GM23338 (cell line): Measurements from ENCODE around the gene KLK10.
"Not testable (repeated sequence)": the region's sequence is repeated elsewhere in the genome, so short reads cannot be mapped to it uniquely, and the experiment has no call there.

ENCODE experiments used
- CREB1 ChIP-seq: fragments of 250-450 bp; sonication (Bioruptor Pico); IDR thresholded peaks from 2 replicates; pipeline ENCODE4 v1.5.0; 2020; ENCODE audit warnings: low read depth, mild to moderate bottlenecking, moderate library complexity
- CTCF ChIP-seq, 2 experiments: fragments of 200-600 bp in 1 of 2; sonication (generic) in 1 of 2; conservative IDR thresholded peaks; 2 replicates each; pipeline versions ENCODE4 v1.5.1 to v1.6.1; 2016 to 2017; ENCODE audit warnings: antibody characterized with exemption in 2 of 2, low read depth in 2 of 2, mild to moderate bottlenecking in 2 of 2, moderate library complexity in 1 of 2
- ETS1 ChIP-seq: IDR thresholded peaks from 2 replicates; pipeline ENCODE4 v1.6.1; 2016; ENCODE audit warnings: antibody characterized with exemption
- EZH2 ChIP-seq: fragments of 200-600 bp; sonication (generic); IDR thresholded peaks from one replicate; pipeline ENCODE4 v1.8.0; 2017; ENCODE audit warnings: antibody characterized with exemption, mild to moderate bottlenecking, low read depth; ENCODE audit not compliant: unreplicated experiment
- EZH2phosphoT487 ChIP-seq: fragments of 200-600 bp; sonication (generic); IDR thresholded peaks from one replicate; pipeline ENCODE4 v1.8.1; 2018; ENCODE audit warnings: antibody characterized with exemption; ENCODE audit not compliant: unreplicated experiment
- JUNB ChIP-seq: IDR thresholded peaks from one replicate; pipeline ENCODE4 v1.6.1; 2016; ENCODE audit warnings: antibody characterized with exemption; ENCODE audit not compliant: unreplicated experiment
- NANOG ChIP-seq: IDR thresholded peaks from 2 replicates; pipeline ENCODE4 v1.6.1; 2016; ENCODE audit warnings: antibody characterized with exemption, borderline replicate concordance
- POLR2AphosphoS5 ChIP-seq: IDR thresholded peaks from 2 replicates; pipeline ENCODE4 v1.6.1; 2016; ENCODE audit warnings: antibody characterized with exemption, low read depth
- REST ChIP-seq: IDR thresholded peaks from one replicate; pipeline ENCODE4 v1.6.1; 2018; ENCODE audit warnings: antibody characterized with exemption; ENCODE audit not compliant: unreplicated experiment
- STAT1 ChIP-seq: IDR thresholded peaks from one replicate; pipeline ENCODE4 v1.6.1; 2016; ENCODE audit warnings: antibody characterized with exemption; ENCODE audit not compliant: unreplicated experiment
- ZNF114 ChIP-seq: fragments of 250-450 bp; sonication (Bioruptor Pico); IDR thresholded peaks from 2 replicates; pipeline ENCODE4 v1.5.0; 2020; ENCODE audit warnings: mild to moderate bottlenecking, moderate library complexity
- ZNF331 ChIP-seq: fragments of 250-450 bp; sonication (Bioruptor Pico); IDR thresholded peaks from 2 replicates; pipeline ENCODE4 v1.5.0; 2020; ENCODE audit warnings: low read depth, mild to moderate bottlenecking, moderate library complexity
- ZNF462 ChIP-seq: fragments of 250-450 bp; sonication (Bioruptor Pico); IDR thresholded peaks from 2 replicates; pipeline ENCODE4 v1.5.0; 2020; ENCODE audit warnings: mild to moderate bottlenecking, moderate library complexity

DNA sequence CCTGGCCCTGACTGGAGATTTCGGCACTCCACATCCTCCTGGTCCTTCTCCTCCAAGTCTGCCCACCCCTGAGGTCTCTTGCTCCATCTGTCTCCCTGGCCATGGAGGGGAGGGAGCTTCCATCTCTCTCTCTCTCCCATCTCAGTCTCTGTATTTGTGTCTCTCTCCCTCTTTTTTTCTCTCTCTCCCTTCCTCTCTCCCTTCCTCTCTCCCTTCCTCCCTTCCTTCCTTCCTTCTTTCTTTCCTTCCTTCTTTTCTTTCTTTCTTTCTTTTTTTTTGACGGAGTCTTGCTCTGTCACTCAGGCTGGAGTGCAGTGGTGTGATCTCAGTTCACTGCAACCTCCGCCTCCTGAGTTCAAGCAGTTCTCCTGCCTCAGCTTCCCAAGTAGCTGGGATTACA is 49.7 kb downstream of the KLK10 start:
- TF ChIP-seq CREB1 (CRISPR knock-in tag); CTCF (conservative IDR thresholded peaks at IDR 0.05; ENCODE audit: low read depth in 2 of 2); EZH2phosphoT487; REST; POLR2AphosphoS5; EZH2; STAT1; ZNF331 (CRISPR knock-in tag); ETS1; ZNF114 (CRISPR knock-in tag); JUNB; NANOG; ZNF462 (CRISPR knock-in tag): not testable (repeated sequence)
